GM12878 (cell line): Measurements from ENCODE around the gene FIGLA. TPM values are rescaled to one million over a fixed set of nuclear protein-coding genes. Genes with fewer than 3 reads are reported as not detected.

ENCODE experiments used
- ATAC-seq: fragments of 200-7000 bp; cut with Tn5 transposase; 3 replicates; pipeline ENCODE4 v1.9.1; 2020; ENCODE audit warnings: mild to moderate bottlenecking, moderate library complexity
- BruUV-seq: library from RNA; stranded (reverse); fragments of 400-500 nt; replicated peaks from 2 replicates; lab custom pipeline; 2021; lab: Mats Ljungman, UMichigan
- CTCF ChIA-PET: fragments of 300-600 bp; sonication (Branson Sonifier 250); formaldehyde crosslinking; extraction: SDS; loops from one replicate; lab custom pipeline; 2021; ENCODE audit warnings: inconsistent platforms; lab: Yijun Ruan, JAX
- POLR2A ChIA-PET: fragments of 350-600 bp; formaldehyde crosslinking; extraction: SDS; loops from one replicate; lab custom pipeline; 2021; ENCODE audit warnings: inconsistent platforms; lab: Charles Lee
- RAD21 ChIA-PET: fragments of 300-600 bp; sonication (Branson Sonifier 250); formaldehyde crosslinking; loops from one replicate; lab custom pipeline; 2023; ENCODE audit warnings: antibody characterized with exemption; ENCODE audit not compliant: unreplicated experiment; lab: Charles Lee
- SMC1A ChIA-PET: fragments of 300-600 bp; sonication (Branson Sonifier 250); formaldehyde crosslinking; loops from one replicate; lab custom pipeline; 2023; ENCODE audit not compliant: unreplicated experiment, uncharacterized antibody; lab: Charles Lee
- DNase-seq: peaks from one replicate; pipeline ENCODE4 v3.0.0-alpha.2; 2011; ENCODE audit warnings: low read depth, low spot score
- FAIRE-seq: peaks from 3 replicates; lab custom pipeline; 2011; peaks lifted over from hg19 to GRCh38; lab: Jason Lieb, UNC
- H2AFZ ChIP-seq: 2 replicates; pipeline ENCODE4 v1.6.0; 2011; ENCODE audit warnings: low read depth, low read length, control low read depth; ENCODE audit not compliant: control insufficient read depth
- H3K27ac ChIP-seq: 2 replicates; pipeline ENCODE4 v1.5.1; 2011; ENCODE audit warnings: control low read depth; ENCODE audit not compliant: control insufficient read depth, insufficient read depth
- H3K27me3 ChIP-seq, 2 experiments: replicated peaks in 1 of 2; 2 replicates each; pipeline versions ENCODE4 v1.6.0 to v1.6.1; 2011; ENCODE audit warnings: low read length in 1 of 2; ENCODE audit not compliant: control insufficient read depth in 2 of 2, insufficient read depth in 2 of 2
- H3K36me3 ChIP-seq, 2 experiments: 2 replicates each; pipeline ENCODE4 v1.5.1; 2011; ENCODE audit warnings: low read length in 1 of 2; ENCODE audit not compliant: control insufficient read depth in 2 of 2, insufficient read depth in 2 of 2
- H3K4me1 ChIP-seq: 2 replicates; pipeline ENCODE4 v1.6.1; 2011; ENCODE audit warnings: mild to moderate bottlenecking, low read length, moderate library complexity, mixed read lengths; ENCODE audit not compliant: control insufficient read depth, insufficient read depth
- H3K4me2 ChIP-seq: 2 replicates; pipeline ENCODE4 v1.6.0; 2011; ENCODE audit warnings: control low read depth; ENCODE audit not compliant: control insufficient read depth, insufficient read depth
- H3K4me3 ChIP-seq: fragments of 200-600 bp; sonication (generic); 2 replicates; pipeline ENCODE4 v1.5.1; 2016
- H3K79me2 ChIP-seq: 2 replicates; pipeline ENCODE4 v1.6.0; 2011; ENCODE audit warnings: low read length; ENCODE audit not compliant: control insufficient read depth, insufficient read depth
- H3K9ac ChIP-seq: 2 replicates; pipeline ENCODE4 v1.8.0; 2011; ENCODE audit warnings: low read length, control low read depth, mixed read lengths; ENCODE audit not compliant: control insufficient read depth, insufficient read depth
- H3K9me3 ChIP-seq: replicated peaks from 3 replicates; pipeline ENCODE4 v1.5.1; 2011; ENCODE audit warnings: mild to moderate bottlenecking, low read length; ENCODE audit not compliant: control insufficient read depth, insufficient read depth
- H4K20me1 ChIP-seq: 2 replicates; pipeline ENCODE4 v1.6.0; 2011; ENCODE audit not compliant: control insufficient read depth, insufficient read depth
- BCL3 ChIP-seq: IDR thresholded peaks from 2 replicates; pipeline ENCODE4 v1.6.1; 2011; ENCODE audit warnings: borderline replicate concordance, low read depth, mild to moderate bottlenecking, moderate library complexity, low read length; ENCODE audit not compliant: insufficient read depth, poor library complexity, severe bottlenecking
- FOXK2 ChIP-seq: fragments of 450-650 bp; IDR thresholded peaks from 2 replicates; pipeline ENCODE4 v1.6.1; 2017; ENCODE audit warnings: mild to moderate bottlenecking, moderate library complexity
- KDM1A ChIP-seq: fragments of 200-600 bp; sonication (generic); IDR thresholded peaks from 2 replicates; pipeline ENCODE4 v1.6.1; 2016; ENCODE audit warnings: borderline replicate concordance
- NFXL1 ChIP-seq: fragments of 450-650 bp; IDR thresholded peaks from 2 replicates; pipeline ENCODE4 v1.6.1; 2017; ENCODE audit warnings: antibody characterized with exemption, mild to moderate bottlenecking, borderline replicate concordance
- NR2F1 ChIP-seq: fragments of 450-650 bp; conservative IDR thresholded peaks from 2 replicates; pipeline ENCODE4 v1.6.1; 2017; ENCODE audit warnings: mild to moderate bottlenecking
- RAD21 ChIP-seq: IDR thresholded peaks from 2 replicates; pipeline ENCODE4 v1.6.1; 2011; ENCODE audit warnings: mild to moderate bottlenecking, low read depth, low read length, moderate library complexity; ENCODE audit not compliant: insufficient read depth
- YY1 ChIP-seq: IDR thresholded peaks from 2 replicates; pipeline ENCODE4 v1.6.1; 2011; ENCODE audit warnings: low read depth, mild to moderate bottlenecking, low read length
- ZBED1 ChIP-seq: IDR thresholded peaks from 2 replicates; pipeline ENCODE4 v1.6.1; 2016; ENCODE audit warnings: borderline replicate concordance
- WGBS: methylation state at CpG from one replicate; pipeline ENCODE4 v1.1.6; 2016; ENCODE audit warnings: low lambda C conversion rate; ENCODE audit not compliant: insufficient replicate concordance, insufficient coverage; ENCODE audit errors: missing lambda C conversion rate; 5-methylcytosine and 5-hydroxymethylcytosine counted together
- in situ Hi-C: fragments of 300-500 bp; cut with MboI; formaldehyde crosslinking; loops from 9 replicates; pipeline ENCODE4 v1.14.3; 2018; ENCODE audit warnings: mixed read lengths
- intact Hi-C: fragments of 100-400 bp; cut with micrococcal nuclease; formaldehyde crosslinking; loops from one replicate; pipeline ENCODE4 v1.14.2; 2022; ENCODE audit not compliant: unreplicated experiment
- polyA plus RNA-seq, 11 experiments: library from polyadenylated mRNA; depleted of rRNA in 4 of 11; unstranded in 6 of 11; stranded (reverse) in 5 of 11; fragments of >200 nt; fragmentation: Nextera tagmentation in 4 of 11; fragmentation: Illumina TruSeq in 1 of 11; extraction: Ambion mirVana in 4 of 11; extraction: Trizol in 1 of 11; gene quantifications; 1 replicate in 1 of 11; 2 replicates in 10 of 11; pipeline versions ENCODE4 v1.2.1 to v1.2.3, GENCODE V29; 2011 to 2016; ENCODE audit warnings: inconsistent platforms in 2 of 11, missing spikeins in 2 of 11, low read depth in 1 of 11
- total RNA-seq, 4 experiments: library from RNA; depleted of rRNA in 3 of 4; stranded (reverse); fragments of >200 nt in 3 of 4; fragmentation: Illumina TruSeq in 1 of 4; extraction: Trizol in 1 of 4; gene quantifications; 2 replicates each; pipeline versions ENCODE4 v1.2.1 to v1.2.3, GENCODE V29; 2013 to 2021
- TF ChIP-seq, protein P1 (sequence below): fragments of 450-650 bp; IDR thresholded peaks from 2 replicates; pipeline ENCODE4 v1.6.1; 2018; ENCODE audit warnings: borderline replicate concordance, mild to moderate bottlenecking; ENCODE audit not compliant: partially characterized antibody
- TF ChIP-seq, protein P2 (sequence below): fragments of 450-650 bp; formaldehyde crosslinking; IDR thresholded peaks from 2 replicates; pipeline ENCODE4 v1.5.0; 2022; ENCODE audit warnings: mild to moderate bottlenecking, missing genetic modification characterization
- TF ChIP-seq, protein P3 (sequence below), 3 experiments: IDR thresholded peaks in 2 of 3; conservative IDR thresholded peaks in 1 of 3; 2 replicates each; pipeline ENCODE4 v1.5.1; 2011; ENCODE audit warnings: low read depth in 3 of 3, low read length in 3 of 3, mild to moderate bottlenecking in 3 of 3, control low read depth in 2 of 3, moderate library complexity in 2 of 3, inconsistent platforms in 1 of 3, mixed read lengths in 1 of 3; ENCODE audit not compliant: control insufficient read depth in 2 of 3, insufficient read depth in 1 of 3; ENCODE audit errors: extremely low read depth in 1 of 3
- TF ChIP-seq, protein P4 (sequence below): fragments of 150-350 bp; IDR thresholded peaks from 2 replicates; pipeline ENCODE4 v1.6.1; 2014; ENCODE audit warnings: mild to moderate bottlenecking, low read depth, low read length

FIGLA gene
- total and polyA plus RNA-seq, 10 of the 15 experiments (the other 5 are each of a cell fraction or from before 2014, with no cell fraction given): not detected

DNA sequence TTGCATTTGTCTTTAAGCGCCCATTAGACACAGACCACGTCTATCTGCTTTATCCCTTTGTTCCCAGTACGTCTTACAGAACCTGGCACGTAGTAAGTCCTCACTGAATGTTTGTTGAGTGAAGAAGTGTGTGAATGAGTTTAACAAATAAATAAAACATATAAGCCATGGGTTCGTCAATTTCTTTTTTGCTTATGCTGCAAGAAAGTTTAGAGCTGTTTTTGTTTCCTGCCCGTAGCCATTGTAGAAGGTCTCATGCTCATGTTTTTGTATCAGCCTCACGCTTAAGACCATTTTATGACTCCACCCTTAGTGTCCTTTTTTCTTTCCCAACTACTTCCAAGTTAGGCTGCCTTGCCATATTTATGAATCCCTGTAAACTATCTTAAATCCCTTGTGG lies 24.9 kb downstream of the FIGLA start (continued):
- TF ChIP-seq, protein P1, sequence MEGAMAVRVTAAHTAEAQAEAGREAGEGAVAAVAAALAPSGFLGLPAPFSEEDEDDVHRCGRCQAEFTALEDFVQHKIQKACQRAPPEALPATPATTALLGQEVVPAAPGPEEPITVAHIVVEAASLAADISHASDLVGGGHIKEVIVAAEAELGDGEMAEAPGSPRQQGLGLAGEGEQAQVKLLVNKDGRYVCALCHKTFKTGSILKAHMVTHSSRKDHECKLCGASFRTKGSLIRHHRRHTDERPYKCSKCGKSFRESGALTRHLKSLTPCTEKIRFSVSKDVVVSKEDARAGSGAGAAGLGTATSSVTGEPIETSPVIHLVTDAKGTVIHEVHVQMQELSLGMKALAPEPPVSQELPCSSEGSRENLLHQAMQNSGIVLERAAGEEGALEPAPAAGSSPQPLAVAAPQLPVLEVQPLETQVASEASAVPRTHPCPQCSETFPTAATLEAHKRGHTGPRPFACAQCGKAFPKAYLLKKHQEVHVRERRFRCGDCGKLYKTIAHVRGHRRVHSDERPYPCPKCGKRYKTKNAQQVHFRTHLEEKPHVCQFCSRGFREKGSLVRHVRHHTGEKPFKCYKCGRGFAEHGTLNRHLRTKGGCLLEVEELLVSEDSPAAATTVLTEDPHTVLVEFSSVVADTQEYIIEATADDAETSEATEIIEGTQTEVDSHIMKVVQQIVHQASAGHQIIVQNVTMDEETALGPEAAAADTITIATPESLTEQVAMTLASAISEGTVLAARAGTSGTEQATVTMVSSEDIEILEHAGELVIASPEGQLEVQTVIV: no peak
- TF ChIP-seq KDM1A: no peak
- no peak for TF ChIP-seq FOXK2
- TF ChIP-seq RAD21: no peak
- TF ChIP-seq, protein P2, sequence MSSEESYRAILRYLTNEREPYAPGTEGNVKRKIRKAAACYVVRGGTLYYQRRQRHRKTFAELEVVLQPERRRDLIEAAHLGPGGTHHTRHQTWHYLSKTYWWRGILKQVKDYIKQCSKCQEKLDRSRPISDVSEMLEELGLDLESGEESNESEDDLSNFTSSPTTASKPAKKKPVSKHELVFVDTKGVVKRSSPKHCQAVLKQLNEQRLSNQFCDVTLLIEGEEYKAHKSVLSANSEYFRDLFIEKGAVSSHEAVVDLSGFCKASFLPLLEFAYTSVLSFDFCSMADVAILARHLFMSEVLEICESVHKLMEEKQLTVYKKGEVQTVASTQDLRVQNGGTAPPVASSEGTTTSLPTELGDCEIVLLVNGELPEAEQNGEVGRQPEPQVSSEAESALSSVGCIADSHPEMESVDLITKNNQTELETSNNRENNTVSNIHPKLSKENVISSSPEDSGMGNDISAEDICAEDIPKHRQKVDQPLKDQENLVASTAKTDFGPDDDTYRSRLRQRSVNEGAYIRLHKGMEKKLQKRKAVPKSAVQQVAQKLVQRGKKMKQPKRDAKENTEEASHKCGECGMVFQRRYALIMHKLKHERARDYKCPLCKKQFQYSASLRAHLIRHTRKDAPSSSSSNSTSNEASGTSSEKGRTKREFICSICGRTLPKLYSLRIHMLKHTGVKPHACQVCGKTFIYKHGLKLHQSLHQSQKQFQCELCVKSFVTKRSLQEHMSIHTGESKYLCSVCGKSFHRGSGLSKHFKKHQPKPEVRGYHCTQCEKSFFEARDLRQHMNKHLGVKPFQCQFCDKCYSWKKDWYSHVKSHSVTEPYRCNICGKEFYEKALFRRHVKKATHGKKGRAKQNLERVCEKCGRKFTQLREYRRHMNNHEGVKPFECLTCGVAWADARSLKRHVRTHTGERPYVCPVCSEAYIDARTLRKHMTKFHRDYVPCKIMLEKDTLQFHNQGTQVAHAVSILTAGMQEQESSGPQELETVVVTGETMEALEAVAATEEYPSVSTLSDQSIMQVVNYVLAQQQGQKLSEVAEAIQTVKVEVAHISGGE: no peak
- no peak for TF ChIP-seq ZBED1
- TF ChIP-seq, all 136 proteins: peak for 0

DNA sequence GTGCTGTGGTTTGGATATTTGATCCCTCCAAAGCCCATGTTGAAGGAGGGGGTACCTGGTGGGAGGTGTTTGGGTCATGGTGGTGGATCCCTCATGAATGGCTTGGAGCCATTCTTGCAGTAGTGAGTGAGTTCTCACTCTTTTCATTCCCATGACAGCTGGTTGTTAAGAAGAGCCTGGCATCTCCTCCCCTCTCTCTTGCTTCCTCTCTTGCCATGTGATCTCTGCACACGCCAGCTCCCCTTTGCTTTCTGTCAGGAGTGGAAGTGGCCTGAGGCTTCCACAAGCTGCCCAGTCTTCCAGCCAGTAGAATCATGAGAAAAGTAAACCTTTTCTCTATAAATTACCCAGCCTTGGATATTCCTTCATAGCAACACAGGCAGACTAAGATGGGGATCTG lies 31.0 kb downstream of the FIGLA start:
- H3K27ac ChIP-seq: no peak overlapping the region
- no peak overlapping the region for H3K4me3 ChIP-seq
- RAD21 ChIA-PET: no interaction called here
- H3K79me2 ChIP-seq: no peaks in the 10 kb centered on the region
- no peak for DNase-seq
- 20% methylated on average over 1 of the region's 1 CpG for WGBS
- no TSS peak for BruUV-seq
- no peak overlapping the region for H3K4me2 ChIP-seq
- no peak for FAIRE-seq
- SMC1A ChIA-PET: interaction anchor here (0.6 kb wide), 1 partner anchor 212 kb away, joined by 3 read pairs; no protein-coding TSS in a partner anchor
- H3K27me3 ChIP-seq: no peaks in the 10 kb centered on the region; a peak in 1 of 4 replicates
- H2AFZ ChIP-seq: no peak overlapping the region
- H3K4me1 ChIP-seq: no peaks in the 10 kb centered on the region
- H4K20me1 ChIP-seq: no peaks in the 10 kb centered on the region
- no peak for ATAC-seq
- intact Hi-C loops (no loop called here), in situ Hi-C loops (no loop called here)
- H3K9me3 ChIP-seq: no peaks in the 10 kb centered on the region
- CTCF ChIA-PET: no interaction called here
- H3K36me3 ChIP-seq: no peaks in the 10 kb centered on the region
- H3K9ac ChIP-seq: no peak overlapping the region
- POLR2A ChIA-PET: no interaction called here
- TF ChIP-seq NFXL1 (no peak), NR2F1 (no peak), BCL3 (no peak), YY1 (no peak)
- TF ChIP-seq, protein P3, sequence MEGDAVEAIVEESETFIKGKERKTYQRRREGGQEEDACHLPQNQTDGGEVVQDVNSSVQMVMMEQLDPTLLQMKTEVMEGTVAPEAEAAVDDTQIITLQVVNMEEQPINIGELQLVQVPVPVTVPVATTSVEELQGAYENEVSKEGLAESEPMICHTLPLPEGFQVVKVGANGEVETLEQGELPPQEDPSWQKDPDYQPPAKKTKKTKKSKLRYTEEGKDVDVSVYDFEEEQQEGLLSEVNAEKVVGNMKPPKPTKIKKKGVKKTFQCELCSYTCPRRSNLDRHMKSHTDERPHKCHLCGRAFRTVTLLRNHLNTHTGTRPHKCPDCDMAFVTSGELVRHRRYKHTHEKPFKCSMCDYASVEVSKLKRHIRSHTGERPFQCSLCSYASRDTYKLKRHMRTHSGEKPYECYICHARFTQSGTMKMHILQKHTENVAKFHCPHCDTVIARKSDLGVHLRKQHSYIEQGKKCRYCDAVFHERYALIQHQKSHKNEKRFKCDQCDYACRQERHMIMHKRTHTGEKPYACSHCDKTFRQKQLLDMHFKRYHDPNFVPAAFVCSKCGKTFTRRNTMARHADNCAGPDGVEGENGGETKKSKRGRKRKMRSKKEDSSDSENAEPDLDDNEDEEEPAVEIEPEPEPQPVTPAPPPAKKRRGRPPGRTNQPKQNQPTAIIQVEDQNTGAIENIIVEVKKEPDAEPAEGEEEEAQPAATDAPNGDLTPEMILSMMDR (IDR thresholded peaks at IDR 0.05 in 2 of 3, conservative IDR thresholded peaks at IDR 0.05 in 1 of 3; ENCODE audit: control insufficient read depth in 2 of 3, extremely low read depth in 1 of 3, insufficient read depth in 1 of 3, low read depth in 3 of 3, low read length in 3 of 3): no peak
- TF ChIP-seq, protein P4, sequence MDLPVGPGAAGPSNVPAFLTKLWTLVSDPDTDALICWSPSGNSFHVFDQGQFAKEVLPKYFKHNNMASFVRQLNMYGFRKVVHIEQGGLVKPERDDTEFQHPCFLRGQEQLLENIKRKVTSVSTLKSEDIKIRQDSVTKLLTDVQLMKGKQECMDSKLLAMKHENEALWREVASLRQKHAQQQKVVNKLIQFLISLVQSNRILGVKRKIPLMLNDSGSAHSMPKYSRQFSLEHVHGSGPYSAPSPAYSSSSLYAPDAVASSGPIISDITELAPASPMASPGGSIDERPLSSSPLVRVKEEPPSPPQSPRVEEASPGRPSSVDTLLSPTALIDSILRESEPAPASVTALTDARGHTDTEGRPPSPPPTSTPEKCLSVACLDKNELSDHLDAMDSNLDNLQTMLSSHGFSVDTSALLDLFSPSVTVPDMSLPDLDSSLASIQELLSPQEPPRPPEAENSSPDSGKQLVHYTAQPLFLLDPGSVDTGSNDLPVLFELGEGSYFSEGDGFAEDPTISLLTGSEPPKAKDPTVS: no peak
